HepG2 (cell line): ENCODE data around the gene KCTD13. TPM values are rescaled to one million over a fixed set of nuclear protein-coding genes. Genes with fewer than 3 reads are reported as not detected.

Experiments used
- AGO2 ChIP-seq: fragments of 200-400 bp; formaldehyde crosslinking; optimal IDR thresholded peaks from 2 replicates; pipeline ENCODE3; 2017; ENCODE audit warnings: mild to moderate bottlenecking, low read depth, low read length, moderate library complexity
- EED ChIP-seq: sonication (generic); formaldehyde crosslinking; IDR thresholded peaks from 2 replicates; pipeline ENCODE4 v1.5.0; 2020; ENCODE audit warnings: mild to moderate bottlenecking, missing genetic modification reagents
- EP300 ChIP-seq, 3 experiments: sonication (generic) in 1 of 3; formaldehyde crosslinking in 1 of 3; IDR thresholded peaks; 2 replicates each; pipeline versions ENCODE4 v1.5.1 to v1.6.1; 2011 to 2020; ENCODE audit warnings: low read depth in 2 of 3, low read length in 2 of 3, borderline replicate concordance in 1 of 3, improper control_type of control experiment in 1 of 3, mild to moderate bottlenecking in 1 of 3, missing genetic modification reagents in 1 of 3, moderate library complexity in 1 of 3
- FOXK2 ChIP-seq: fragments of 450-650 bp; IDR thresholded peaks from 2 replicates; pipeline ENCODE4 v1.6.1; 2016
- ISL2 ChIP-seq: sonication (generic); formaldehyde crosslinking; IDR thresholded peaks from 2 replicates; pipeline ENCODE4 v1.5.0; 2020; ENCODE audit warnings: missing genetic modification reagents
- KDM2A ChIP-seq: sonication (generic); formaldehyde crosslinking; IDR thresholded peaks from 2 replicates; pipeline ENCODE4 v1.4.0; 2020; ENCODE audit warnings: low read depth, missing genetic modification reagents, borderline replicate concordance
- POLR2AphosphoS2 ChIP-seq: IDR thresholded peaks from 2 replicates; pipeline ENCODE4 v1.6.1; 2011; ENCODE audit warnings: low read depth, low read length, improper control_type of control experiment
- SCMH1 ChIP-seq: sonication (generic); formaldehyde crosslinking; IDR thresholded peaks from 2 replicates; pipeline ENCODE4 v1.9.0; 2021; ENCODE audit warnings: missing genetic modification reagents, mild to moderate bottlenecking, borderline replicate concordance
- ZNF205 ChIP-seq: IDR thresholded peaks from 2 replicates; pipeline ENCODE4 v1.6.1; 2018; ENCODE audit warnings: missing biosample characterization, missing genetic modification reagents
- ZNF207 ChIP-seq: fragments of 450-650 bp; IDR thresholded peaks from 2 replicates; pipeline ENCODE4 v1.6.1; 2016; ENCODE audit warnings: antibody characterized with exemption, borderline replicate concordance
- ZNF253 ChIP-seq: sonication (generic); formaldehyde crosslinking; IDR thresholded peaks from 2 replicates; pipeline ENCODE4 v1.8.0; 2022; ENCODE audit warnings: mild to moderate bottlenecking, missing genetic modification reagents, borderline replicate concordance
- polyA plus RNA-seq, 8 experiments: library from polyadenylated mRNA; depleted of rRNA in 3 of 8; stranded (reverse) in 7 of 8; unstranded in 1 of 8; fragments of >200 nt; fragmentation: Illumina TruSeq in 4 of 8; extraction: Trizol in 4 of 8; gene quantifications; 2 replicates each; pipeline versions ENCODE4 v1.2.1 to v1.2.3, GENCODE V29; 2011 to 2016; ENCODE audit warnings: low read depth in 4 of 8, missing spikeins in 1 of 8, mixed read lengths in 1 of 8; ENCODE audit not compliant: insufficient read depth in 1 of 8
- total RNA-seq, 5 experiments: library from RNA; depleted of rRNA; stranded (reverse); fragments of >200 nt; fragmentation: Illumina TruSeq; extraction: Trizol; gene quantifications; 2 replicates each; pipeline ENCODE4 v1.2.3, GENCODE V29; 2016; ENCODE audit warnings: low read depth in 1 of 5
- TF ChIP-seq, protein P1 (sequence below): IDR thresholded peaks from 2 replicates; pipeline ENCODE4 v1.6.1; 2016; ENCODE audit warnings: mild to moderate bottlenecking
- TF ChIP-seq, protein P2 (sequence below): sonication (generic); formaldehyde crosslinking; IDR thresholded peaks from 2 replicates; pipeline ENCODE4 v1.4.0; 2020; ENCODE audit warnings: missing genetic modification reagents, borderline replicate concordance
- TF ChIP-seq, protein P3 (sequence below): IDR thresholded peaks from 2 replicates; pipeline ENCODE4 v1.6.1; 2016; ENCODE audit warnings: low read depth
- TF ChIP-seq, protein P4 (sequence below): sonication (generic); formaldehyde crosslinking; IDR thresholded peaks from 2 replicates; pipeline ENCODE4 v1.8.1; 2023; ENCODE audit warnings: missing genetic modification reagents, inconsistent platforms, borderline replicate concordance

Gene KCTD13
- total and polyA plus RNA-seq, 2 of the 13 experiments (the other 11 are each of a cell fraction or from before 2014, with no cell fraction given): 6.3 to 14.7 TPM

DNA sequence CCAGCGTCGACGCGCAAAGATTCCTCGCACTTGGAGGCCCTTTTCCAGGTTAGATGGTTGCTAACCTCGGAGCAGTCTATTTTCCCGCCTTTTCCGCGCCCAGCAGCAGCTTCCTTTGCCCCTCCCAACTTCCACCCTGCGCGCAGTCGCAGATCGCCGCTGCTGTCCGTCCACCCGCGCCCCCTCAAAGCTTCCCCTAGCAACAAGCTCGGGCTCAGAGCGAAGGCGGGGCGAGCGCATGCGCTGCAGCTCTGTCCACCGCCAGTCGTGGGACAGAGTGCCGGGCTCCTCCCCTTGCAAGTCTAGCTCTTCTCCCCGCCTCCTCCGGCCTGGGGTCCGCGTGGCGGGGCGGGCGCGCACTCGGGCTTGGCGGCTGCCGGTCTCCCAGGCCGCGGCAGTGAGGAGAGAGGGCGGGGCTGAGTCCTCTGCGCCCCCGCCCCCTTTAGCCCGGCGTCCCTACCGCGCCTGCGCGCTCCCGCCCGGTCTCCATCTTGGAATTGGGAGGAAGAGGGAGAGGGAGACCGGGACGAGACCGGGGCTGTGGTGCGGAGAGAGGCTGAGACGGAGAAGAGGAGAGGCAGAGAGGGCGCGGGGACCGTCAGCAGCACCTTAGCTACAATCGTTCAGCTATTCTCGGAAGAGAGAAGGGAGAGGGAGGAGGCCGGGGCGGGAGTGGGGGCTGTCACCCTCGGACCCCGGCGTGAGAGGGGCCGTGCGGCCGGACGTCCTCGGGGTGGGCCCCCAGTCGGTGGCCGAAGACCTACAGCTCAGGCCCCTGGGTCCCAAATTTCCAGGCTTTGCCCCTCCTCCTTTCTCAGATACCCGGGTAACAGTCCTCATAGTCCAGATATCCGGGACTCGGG lies 47.6 kb upstream of the KCTD13 start, which contains the start of gene TAOK2 (continued):
- TF ChIP-seq KDM2A (CRISPR knock-in tag): peak; percentile 100
- TF ChIP-seq ZNF205 (CRISPR knock-in tag): no peak; the same call in 1 of the 2 replicates
- TF ChIP-seq SCMH1: no peak
- TF ChIP-seq, protein P1, sequence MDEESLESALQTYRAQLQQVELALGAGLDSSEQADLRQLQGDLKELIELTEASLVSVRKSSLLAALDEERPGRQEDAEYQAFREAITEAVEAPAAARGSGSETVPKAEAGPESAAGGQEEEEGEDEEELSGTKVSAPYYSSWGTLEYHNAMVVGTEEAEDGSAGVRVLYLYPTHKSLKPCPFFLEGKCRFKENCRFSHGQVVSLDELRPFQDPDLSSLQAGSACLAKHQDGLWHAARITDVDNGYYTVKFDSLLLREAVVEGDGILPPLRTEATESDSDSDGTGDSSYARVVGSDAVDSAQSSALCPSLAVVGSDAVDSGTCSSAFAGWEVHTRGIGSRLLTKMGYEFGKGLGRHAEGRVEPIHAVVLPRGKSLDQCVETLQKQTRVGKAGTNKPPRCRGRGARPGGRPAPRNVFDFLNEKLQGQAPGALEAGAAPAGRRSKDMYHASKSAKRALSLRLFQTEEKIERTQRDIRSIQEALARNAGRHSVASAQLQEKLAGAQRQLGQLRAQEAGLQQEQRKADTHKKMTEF: peak; percentile 95
- TF ChIP-seq, protein P2, sequence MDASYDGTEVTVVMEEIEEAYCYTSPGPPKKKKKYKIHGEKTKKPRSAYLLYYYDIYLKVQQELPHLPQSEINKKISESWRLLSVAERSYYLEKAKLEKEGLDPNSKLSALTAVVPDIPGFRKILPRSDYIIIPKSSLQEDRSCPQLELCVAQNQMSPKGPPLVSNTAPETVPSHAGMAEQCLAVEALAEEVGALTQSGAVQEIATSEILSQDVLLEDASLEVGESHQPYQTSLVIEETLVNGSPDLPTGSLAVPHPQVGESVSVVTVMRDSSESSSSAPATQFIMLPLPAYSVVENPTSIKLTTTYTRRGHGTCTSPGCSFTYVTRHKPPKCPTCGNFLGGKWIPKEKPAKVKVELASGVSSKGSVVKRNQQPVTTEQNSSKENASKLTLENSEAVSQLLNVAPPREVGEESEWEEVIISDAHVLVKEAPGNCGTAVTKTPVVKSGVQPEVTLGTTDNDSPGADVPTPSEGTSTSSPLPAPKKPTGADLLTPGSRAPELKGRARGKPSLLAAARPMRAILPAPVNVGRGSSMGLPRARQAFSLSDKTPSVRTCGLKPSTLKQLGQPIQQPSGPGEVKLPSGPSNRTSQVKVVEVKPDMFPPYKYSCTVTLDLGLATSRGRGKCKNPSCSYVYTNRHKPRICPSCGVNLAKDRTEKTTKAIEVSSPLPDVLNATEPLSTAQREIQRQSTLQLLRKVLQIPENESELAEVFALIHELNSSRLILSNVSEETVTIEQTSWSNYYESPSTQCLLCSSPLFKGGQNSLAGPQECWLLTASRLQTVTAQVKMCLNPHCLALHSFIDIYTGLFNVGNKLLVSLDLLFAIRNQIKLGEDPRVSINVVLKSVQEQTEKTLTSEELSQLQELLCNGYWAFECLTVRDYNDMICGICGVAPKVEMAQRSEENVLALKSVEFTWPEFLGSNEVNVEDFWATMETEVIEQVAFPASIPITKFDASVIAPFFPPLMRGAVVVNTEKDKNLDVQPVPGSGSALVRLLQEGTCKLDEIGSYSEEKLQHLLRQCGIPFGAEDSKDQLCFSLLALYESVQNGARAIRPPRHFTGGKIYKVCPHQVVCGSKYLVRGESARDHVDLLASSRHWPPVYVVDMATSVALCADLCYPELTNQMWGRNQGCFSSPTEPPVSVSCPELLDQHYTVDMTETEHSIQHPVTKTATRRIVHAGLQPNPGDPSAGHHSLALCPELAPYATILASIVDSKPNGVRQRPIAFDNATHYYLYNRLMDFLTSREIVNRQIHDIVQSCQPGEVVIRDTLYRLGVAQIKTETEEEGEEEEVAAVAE (CRISPR knock-in tag): no peak
- TF ChIP-seq FOXK2: peak; percentile 89
- TF ChIP-seq, protein P3, sequence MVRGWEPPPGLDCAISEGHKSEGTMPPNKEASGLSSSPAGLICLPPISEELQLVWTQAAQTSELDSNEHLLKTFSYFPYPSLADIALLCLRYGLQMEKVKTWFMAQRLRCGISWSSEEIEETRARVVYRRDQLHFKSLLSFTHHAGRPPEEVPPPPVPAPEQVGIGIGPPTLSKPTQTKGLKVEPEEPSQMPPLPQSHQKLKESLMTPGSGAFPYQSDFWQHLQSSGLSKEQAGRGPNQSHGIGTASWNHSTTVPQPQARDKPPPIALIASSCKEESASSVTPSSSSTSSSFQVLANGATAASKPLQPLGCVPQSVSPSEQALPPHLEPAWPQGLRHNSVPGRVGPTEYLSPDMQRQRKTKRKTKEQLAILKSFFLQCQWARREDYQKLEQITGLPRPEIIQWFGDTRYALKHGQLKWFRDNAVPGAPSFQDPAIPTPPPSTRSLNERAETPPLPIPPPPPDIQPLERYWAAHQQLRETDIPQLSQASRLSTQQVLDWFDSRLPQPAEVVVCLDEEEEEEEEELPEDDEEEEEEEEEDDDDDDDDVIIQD (CRISPR knock-in tag): 0 out of 2 replicates have a peak, but pooled peaks have one; percentile 17
- 0 out of 2 replicates have a peak, but pooled peaks have one; percentile 42 for TF ChIP-seq POLR2AphosphoS2
- TF ChIP-seq EED (CRISPR knock-in tag): peak; percentile 1; the same call in 1 of the 2 replicates
- TF ChIP-seq EP300 (IDR thresholded peaks at IDR 0.05; ENCODE audit: low read depth in 2 of 2, low read length in 2 of 2): peak in 1 of 2 experiments; percentile 65; a peak in 2 of 4 replicates
- TF ChIP-seq EP300 (CRISPR knock-in tag; IDR thresholded peaks at IDR 0.05; ENCODE audit: borderline replicate concordance): no peak
- peak; percentile 88 for TF ChIP-seq ISL2
- TF ChIP-seq AGO2: peak; percentile 97
- no peak for TF ChIP-seq ZNF207
- peak; percentile 85 for TF ChIP-seq ZNF253 (CRISPR knock-in tag)
- TF ChIP-seq, protein P4, sequence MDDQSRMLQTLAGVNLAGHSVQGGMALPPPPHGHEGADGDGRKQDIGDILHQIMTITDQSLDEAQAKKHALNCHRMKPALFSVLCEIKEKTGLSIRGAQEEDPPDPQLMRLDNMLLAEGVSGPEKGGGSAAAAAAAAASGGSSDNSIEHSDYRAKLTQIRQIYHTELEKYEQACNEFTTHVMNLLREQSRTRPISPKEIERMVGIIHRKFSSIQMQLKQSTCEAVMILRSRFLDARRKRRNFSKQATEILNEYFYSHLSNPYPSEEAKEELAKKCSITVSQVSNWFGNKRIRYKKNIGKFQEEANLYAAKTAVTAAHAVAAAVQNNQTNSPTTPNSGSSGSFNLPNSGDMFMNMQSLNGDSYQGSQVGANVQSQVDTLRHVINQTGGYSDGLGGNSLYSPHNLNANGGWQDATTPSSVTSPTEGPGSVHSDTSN (CRISPR knock-in tag): 0 out of 2 replicates have a peak, but pooled peaks have one; percentile 80
